HG02852 (cell line): ENCODE measurements around the gene EIF2AK2.
"Not testable (repeated sequence)": the region's sequence is repeated elsewhere in the genome, so short reads cannot be mapped to it uniquely, and the experiment has no call there.

Experiments used
- ATAC-seq: cut with Tn5 transposase; IDR thresholded peaks from one replicate; pipeline ENCODE4 v1.9.1; 2021; ENCODE audit warnings: mild to moderate bottlenecking, moderate library complexity; ENCODE audit not compliant: unreplicated experiment

EIF2AK2 gene

GRCh38 chr2:37156857-37157714 lies at the start of gene EIF2AK2:
TSS of gene EIF2AK2 (minus strand) at chr2:37156980. CDS start at chr2:37147806, 9,174 bp downstream.
- ATAC-seq = peak; percentile 87

- no peak for ATAC-seq
These were observed 49.0 kb upstream of the EIF2AK2 start for GRCh38 chr2:37205689-37206341.

- ATAC-seq = not testable (repeated sequence)
These were observed 48.4 kb upstream of the EIF2AK2 start for GRCh38 chr2:37205071-37205661.

- no peak for ATAC-seq
These were observed 46.9 kb upstream of the EIF2AK2 start for GRCh38 chr2:37203708-37204107.

- ATAC-seq = no peak
These were observed 45.0 kb upstream of the EIF2AK2 start for GRCh38 chr2:37201766-37202165.

GRCh38 chr2:37201208-37201607 lies 44.4 kb upstream of the EIF2AK2 start:
- no peak for ATAC-seq

GRCh38 chr2:37198681-37199065 lies 41.9 kb upstream of the EIF2AK2 start:
- no peak for ATAC-seq

- peak; percentile 70 for ATAC-seq
These were observed 39.8 kb upstream of the EIF2AK2 start, which contains the start of gene CEBPZOS for GRCh38 chr2:37196320-37197195. TSS of gene CEBPZOS (plus strand) at chr2:37196496. CDS start at chr2:37199705, 3,209 bp downstream.

GRCh38 chr2:37195862-37196319 lies 39.1 kb upstream of the EIF2AK2 start:
- not testable (repeated sequence) for ATAC-seq

- ATAC-seq = no peak
These were observed 35.8 kb upstream of the EIF2AK2 start for GRCh38 chr2:37192551-37192950.

GRCh38 chr2:37191747-37192146 lies 35.0 kb upstream of the EIF2AK2 start:
- no peak for ATAC-seq

- ATAC-seq = no peak
These were observed 34.5 kb upstream of the EIF2AK2 start for GRCh38 chr2:37191253-37191652.

- ATAC-seq = no peak
These were observed 33.5 kb upstream of the EIF2AK2 start for GRCh38 chr2:37190290-37190689.

GRCh38 chr2:37189452-37190153 lies 32.8 kb upstream of the EIF2AK2 start:
- no peak for ATAC-seq

GRCh38 chr2:37188570-37188969 lies 31.8 kb upstream of the EIF2AK2 start, which contains the start of gene SULT6B1:
TSS of gene SULT6B1 (minus strand) at chr2:37188670. CDS start at chr2:37188640, 30 bp downstream.
- ATAC-seq = no peak

GRCh38 chr2:37181726-37182684 lies 25.2 kb upstream of the EIF2AK2 start:
- no peak for ATAC-seq

- no peak for ATAC-seq
These were observed 23.9 kb upstream of the EIF2AK2 start for GRCh38 chr2:37180640-37181039.

GRCh38 chr2:37180006-37180639 lies 23.3 kb upstream of the EIF2AK2 start:
- no peak for ATAC-seq
